ENCODE measurements around the gene RMDN3. TPM values are rescaled to one million over a fixed set of nuclear protein-coding genes. Genes with fewer than 3 reads are reported as not detected.

RMDN3 gene
- total and polyA plus RNA-seq, 9 of the 15 experiments (the other 6 are each of a cell fraction or from before 2014, with no cell fraction given) = 8.1 to 38.2 (median 25.9) TPM

DNA sequence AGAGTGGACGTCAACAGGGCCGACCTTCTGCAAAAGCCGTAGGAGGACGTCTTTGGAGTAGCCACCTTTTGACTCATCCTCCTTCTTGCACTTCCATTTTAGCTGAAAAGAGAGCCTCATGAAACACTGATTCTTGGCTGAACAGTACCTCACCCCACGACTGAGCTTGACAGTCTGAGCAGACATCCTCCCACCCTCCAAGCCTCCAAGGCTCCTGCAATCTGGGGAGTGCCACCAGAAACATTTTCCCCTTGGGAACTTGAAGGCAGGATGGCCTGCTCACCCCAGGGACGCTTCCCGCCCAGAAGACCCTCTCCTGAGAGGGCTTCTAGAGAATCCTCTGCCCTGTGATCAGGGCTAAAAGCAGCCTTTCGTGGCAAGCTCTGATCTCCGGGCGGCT, 20.0 kb upstream of the RMDN3 start (continued):
- TF ChIP-seq, protein P1, sequence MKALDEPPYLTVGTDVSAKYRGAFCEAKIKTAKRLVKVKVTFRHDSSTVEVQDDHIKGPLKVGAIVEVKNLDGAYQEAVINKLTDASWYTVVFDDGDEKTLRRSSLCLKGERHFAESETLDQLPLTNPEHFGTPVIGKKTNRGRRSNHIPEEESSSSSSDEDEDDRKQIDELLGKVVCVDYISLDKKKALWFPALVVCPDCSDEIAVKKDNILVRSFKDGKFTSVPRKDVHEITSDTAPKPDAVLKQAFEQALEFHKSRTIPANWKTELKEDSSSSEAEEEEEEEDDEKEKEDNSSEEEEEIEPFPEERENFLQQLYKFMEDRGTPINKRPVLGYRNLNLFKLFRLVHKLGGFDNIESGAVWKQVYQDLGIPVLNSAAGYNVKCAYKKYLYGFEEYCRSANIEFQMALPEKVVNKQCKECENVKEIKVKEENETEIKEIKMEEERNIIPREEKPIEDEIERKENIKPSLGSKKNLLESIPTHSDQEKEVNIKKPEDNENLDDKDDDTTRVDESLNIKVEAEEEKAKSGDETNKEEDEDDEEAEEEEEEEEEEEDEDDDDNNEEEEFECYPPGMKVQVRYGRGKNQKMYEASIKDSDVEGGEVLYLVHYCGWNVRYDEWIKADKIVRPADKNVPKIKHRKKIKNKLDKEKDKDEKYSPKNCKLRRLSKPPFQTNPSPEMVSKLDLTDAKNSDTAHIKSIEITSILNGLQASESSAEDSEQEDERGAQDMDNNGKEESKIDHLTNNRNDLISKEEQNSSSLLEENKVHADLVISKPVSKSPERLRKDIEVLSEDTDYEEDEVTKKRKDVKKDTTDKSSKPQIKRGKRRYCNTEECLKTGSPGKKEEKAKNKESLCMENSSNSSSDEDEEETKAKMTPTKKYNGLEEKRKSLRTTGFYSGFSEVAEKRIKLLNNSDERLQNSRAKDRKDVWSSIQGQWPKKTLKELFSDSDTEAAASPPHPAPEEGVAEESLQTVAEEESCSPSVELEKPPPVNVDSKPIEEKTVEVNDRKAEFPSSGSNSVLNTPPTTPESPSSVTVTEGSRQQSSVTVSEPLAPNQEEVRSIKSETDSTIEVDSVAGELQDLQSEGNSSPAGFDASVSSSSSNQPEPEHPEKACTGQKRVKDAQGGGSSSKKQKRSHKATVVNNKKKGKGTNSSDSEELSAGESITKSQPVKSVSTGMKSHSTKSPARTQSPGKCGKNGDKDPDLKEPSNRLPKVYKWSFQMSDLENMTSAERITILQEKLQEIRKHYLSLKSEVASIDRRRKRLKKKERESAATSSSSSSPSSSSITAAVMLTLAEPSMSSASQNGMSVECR (CRISPR knock-in tag; IDR thresholded peaks at IDR 0.05) = no peak
- TF ChIP-seq NFE2 (IDR thresholded peaks at IDR 0.05; ENCODE audit: low read depth) (no peak), HMGN3 (IDR thresholded peaks at IDR 0.05; ENCODE audit: borderline replicate concordance, extremely low read depth, insufficient read length, low read depth, low read length) (no peak), KLF1 (tag; IDR thresholded peaks at IDR 0.05) (no peak), POLR3A (IDR thresholded peaks at IDR 0.05; ENCODE audit: borderline replicate concordance, extremely low read depth, insufficient read depth, insufficient read length) (no peak), MTF1 (CRISPR knock-in tag; IDR thresholded peaks at IDR 0.05; ENCODE audit: borderline replicate concordance) (no peak), MCM5 (IDR thresholded peaks at IDR 0.05; ENCODE audit: low read depth) (no peak)

Data from K562 (cell line).